Measurements from ENCODE around the gene OR14A2. TPM values are rescaled to one million over a fixed set of nuclear protein-coding genes. Genes with fewer than 3 reads are reported as not detected.

Gene OR14A2
- total RNA-seq, 1 donor from 2014 or later, result not detected

DNA sequence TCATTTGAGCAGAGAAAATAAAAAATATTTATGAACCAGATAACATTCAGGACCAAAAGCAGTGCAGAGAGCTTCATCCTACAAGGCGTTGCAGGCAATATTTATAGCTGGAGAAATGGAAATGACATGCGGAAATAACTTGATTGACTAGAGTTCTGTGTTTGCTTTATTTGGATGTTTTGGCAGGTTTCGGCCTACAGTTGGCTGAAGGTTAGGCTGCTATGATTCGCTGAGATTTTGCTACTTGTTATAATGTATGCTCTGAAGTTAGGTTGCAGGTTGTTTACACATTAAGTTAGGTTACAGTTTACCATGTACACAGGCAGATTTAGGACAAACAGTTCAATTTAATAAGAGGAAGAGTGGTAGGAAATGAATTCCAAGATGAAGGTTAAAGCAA lies 67.8 kb downstream of the OR14A2 start:
- Histone ChIP-seq H3K36me3 (ENCODE audit: control insufficient read depth, insufficient read depth, low read length) (no peaks in the 10 kb centered on the region), H3K4me3 (ENCODE audit: low read depth, low read length) (no peak overlapping the region), H3K27me3 (ENCODE audit: control insufficient read depth, insufficient read depth, low read length) (no peaks in the 10 kb centered on the region)
- TF ChIP-seq, protein P1, sequence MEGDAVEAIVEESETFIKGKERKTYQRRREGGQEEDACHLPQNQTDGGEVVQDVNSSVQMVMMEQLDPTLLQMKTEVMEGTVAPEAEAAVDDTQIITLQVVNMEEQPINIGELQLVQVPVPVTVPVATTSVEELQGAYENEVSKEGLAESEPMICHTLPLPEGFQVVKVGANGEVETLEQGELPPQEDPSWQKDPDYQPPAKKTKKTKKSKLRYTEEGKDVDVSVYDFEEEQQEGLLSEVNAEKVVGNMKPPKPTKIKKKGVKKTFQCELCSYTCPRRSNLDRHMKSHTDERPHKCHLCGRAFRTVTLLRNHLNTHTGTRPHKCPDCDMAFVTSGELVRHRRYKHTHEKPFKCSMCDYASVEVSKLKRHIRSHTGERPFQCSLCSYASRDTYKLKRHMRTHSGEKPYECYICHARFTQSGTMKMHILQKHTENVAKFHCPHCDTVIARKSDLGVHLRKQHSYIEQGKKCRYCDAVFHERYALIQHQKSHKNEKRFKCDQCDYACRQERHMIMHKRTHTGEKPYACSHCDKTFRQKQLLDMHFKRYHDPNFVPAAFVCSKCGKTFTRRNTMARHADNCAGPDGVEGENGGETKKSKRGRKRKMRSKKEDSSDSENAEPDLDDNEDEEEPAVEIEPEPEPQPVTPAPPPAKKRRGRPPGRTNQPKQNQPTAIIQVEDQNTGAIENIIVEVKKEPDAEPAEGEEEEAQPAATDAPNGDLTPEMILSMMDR (IDR thresholded peaks at IDR 0.05; ENCODE audit: insufficient read depth, low read length, severe bottlenecking), result no peak
- FAIRE-seq (no peak), DNase-seq (ENCODE audit: low read depth) (no peak)

DNA sequence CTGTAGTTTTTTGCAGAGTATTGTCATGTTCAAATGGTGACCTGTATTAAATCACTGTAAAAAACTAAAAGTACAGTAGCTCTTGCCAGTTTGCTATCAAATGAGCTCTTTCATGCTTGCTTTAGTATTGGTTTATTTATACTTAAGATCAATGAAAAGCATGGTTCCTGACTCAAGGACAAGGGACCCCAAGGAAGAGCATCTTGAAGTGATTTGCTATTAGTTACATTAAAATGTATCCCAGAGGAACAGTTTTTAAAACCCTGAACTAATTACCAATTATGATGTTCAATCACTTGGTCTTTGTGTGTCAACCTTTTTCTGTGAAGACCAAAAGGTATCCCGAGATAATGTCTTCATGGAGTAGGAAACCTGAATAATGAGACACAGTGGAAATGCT lies 68.3 kb downstream of the OR14A2 start, which contains the start of gene OR13G1:
Gene OR13G1 (minus strand): TSS at position 101 of the 400 bp plus-strand sequence. CDS start 6,698 bp downstream, outside the sequence.
- Histone ChIP-seq H3K36me3 (ENCODE audit: control insufficient read depth, insufficient read depth, low read length) (no peaks in the 10 kb centered on the region), H3K27me3 (ENCODE audit: control insufficient read depth, insufficient read depth, low read length) (no peaks in the 10 kb centered on the region), H3K4me3 (ENCODE audit: low read depth, low read length) (no peak within 1 kb of the TSS)
- TF ChIP-seq, protein P1 (IDR thresholded peaks at IDR 0.05; ENCODE audit: insufficient read depth, low read length, severe bottlenecking), result no peak
- FAIRE-seq (no peak), DNase-seq (ENCODE audit: low read depth) (no peak)

Other genes with a start within 250 kb of the OR14A2 start
- not detected in 2 replicates for gene OR2C3, start 211.7 kb downstream of the OR14A2 start, total RNA-seq
- gene GCSAML, start 199.0 kb downstream of the OR14A2 start, total RNA-seq, result not detected in 2 replicates
- gene OR2G2, start 159.8 kb downstream of the OR14A2 start, total RNA-seq, result not detected in 2 replicates
- not detected in 2 replicates for gene OR2G3, start 142.6 kb downstream of the OR14A2 start, total RNA-seq
- not detected in 2 replicates for gene OR13G1, start 68.4 kb downstream of the OR14A2 start, total RNA-seq
- gene OR6F1, start 31.5 kb downstream of the OR14A2 start, total RNA-seq, result not detected in 2 replicates
- not detected in 2 replicates for gene OR14K1, start 9.5 kb downstream of the OR14A2 start, total RNA-seq
- gene OR1C1, start 12.4 kb upstream of the OR14A2 start, total RNA-seq, result not detected in 2 replicates
- gene OR14A16, start 76.0 kb upstream of the OR14A2 start, total RNA-seq, result not detected in 2 replicates
- gene OR11L1, start 93.8 kb upstream of the OR14A2 start, total RNA-seq, result not detected in 2 replicates
- not detected in 2 replicates for gene TRIM58, start 109.0 kb upstream of the OR14A2 start, total RNA-seq
- gene OR2W3, start 147.4 kb upstream of the OR14A2 start, total RNA-seq, result not detected in 2 replicates
- not detected in 2 replicates for gene OR2T8, start 172.1 kb upstream of the OR14A2 start, total RNA-seq
- not detected in 2 replicates for gene OR2AJ1, start 176.7 kb upstream of the OR14A2 start, total RNA-seq
- gene OR2L8, start 200.7 kb upstream of the OR14A2 start, total RNA-seq, result not detected in 2 replicates
- not detected in 2 replicates for gene OR2AK2, start 217.1 kb upstream of the OR14A2 start, total RNA-seq

Data from bronchial epithelial cell (primary cell).